Activated B cell treated with CpG ODN at 0.5 μM for 24 hours (primary cell): Measurements from ENCODE around the gene DYRK1A. TPM values are rescaled to one million over a fixed set of nuclear protein-coding genes. Genes with fewer than 3 reads are reported as not detected.

Experiments
- ATAC-seq: fragments of 200-7000 bp; cut with Tn5 transposase; one replicate; pipeline ENCODE4 v1.10.0; 2021; ENCODE audit warnings: low read depth, mild to moderate bottlenecking, moderate library complexity
- CTCF ChIA-PET: fragments of 350-600 bp; sonication (Branson Sonifier 250); formaldehyde crosslinking; loops from one replicate; lab custom pipeline; 2021; ENCODE audit warnings: antibody characterized with exemption; lab: Charles Lee
- POLR2A ChIA-PET: fragments of 350-600 bp; sonication (Branson Sonifier 250); formaldehyde crosslinking; loops from one replicate; lab custom pipeline; 2021; ENCODE audit warnings: antibody characterized with exemption; lab: Charles Lee
- DNase-seq: peaks from one replicate; pipeline ENCODE4 v3.0.0; 2022
- H3K27ac Mint-ChIP-seq: one replicate; pipeline ENCODE4 v1.8.0; 2020; ENCODE audit warnings: mixed read lengths
- H3K27me3 Mint-ChIP-seq: one replicate; pipeline ENCODE4 v1.8.0; 2021; ENCODE audit warnings: mixed read lengths
- H3K36me3 Mint-ChIP-seq: one replicate; pipeline ENCODE4 v1.8.0; 2021; ENCODE audit warnings: low read depth, mixed read lengths
- H3K4me1 Mint-ChIP-seq: one replicate; pipeline ENCODE4 v1.8.0; 2021; ENCODE audit warnings: mixed read lengths
- H3K4me3 Mint-ChIP-seq: one replicate; pipeline ENCODE4 v1.8.0; 2020; ENCODE audit warnings: mild to moderate bottlenecking, mixed read lengths
- H3K9me3 Mint-ChIP-seq: one replicate; pipeline ENCODE4 v1.8.0; 2020; ENCODE audit warnings: mixed read lengths
- CTCF ChIP-seq: fragments of 200-600 bp; IDR thresholded peaks from one replicate; pipeline ENCODE4 v1.8.0; 2022; ENCODE audit warnings: antibody characterized with exemption, mild to moderate bottlenecking
- intact Hi-C: fragments of 100-400 bp; cut with micrococcal nuclease; formaldehyde crosslinking; loops from one replicate; pipeline ENCODE4 v1.15.1; 2024
- total RNA-seq: library from RNA; stranded (reverse); gene quantifications from 2 replicates; pipeline ENCODE4 v1.2.3, GENCODE V29; 2022

The DYRK1A gene
- total RNA-seq, 1 donor from 2014 or later = 99.9 TPM

- ChIA-PET CTCF (no interaction called here), POLR2A (no interaction called here)
- no peak overlapping the region for H3K4me3 Mint-ChIP-seq
- H3K27me3 Mint-ChIP-seq = no peaks in the 10 kb centered on the region
- peaks cover 39% of the 10 kb centered on the region for H3K4me1 Mint-ChIP-seq
- no peaks in the 10 kb centered on the region for H3K9me3 Mint-ChIP-seq
- intact Hi-C loops = loop anchor here (5.0 kb wide), 1 partner anchor 169 kb away; the partner anchor contains the start of gene VPS26C
- ATAC-seq (no peak), DNase-seq (no peak)
- H3K27ac Mint-ChIP-seq = no peak overlapping the region
- no peak for TF ChIP-seq CTCF
- H3K36me3 Mint-ChIP-seq = peaks cover 20% of the 10 kb centered on the region
Observed at GRCh38 chr21:37436174-37436573, 69.6 kb downstream of the DYRK1A start.

GRCh38 chr21:37437376-37438080 lies 71.0 kb downstream of the DYRK1A start:
- peaks cover 42% of the 10 kb centered on the region for H3K4me1 Mint-ChIP-seq
- TF ChIP-seq CTCF = no peak
- ChIA-PET POLR2A (no interaction called here), CTCF (no interaction called here)
- DNase-seq (no peak), ATAC-seq (no peak)
- H3K9me3 Mint-ChIP-seq = no peaks in the 10 kb centered on the region
- intact Hi-C loops = loop anchor here (5.0 kb wide), 1 partner anchor 170 kb away; the partner anchor contains the start of gene VPS26C
- H3K27me3 Mint-ChIP-seq = no peaks in the 10 kb centered on the region
- no peak overlapping the region for H3K4me3 Mint-ChIP-seq
- H3K27ac Mint-ChIP-seq = no peak overlapping the region
- peaks cover 22% of the 10 kb centered on the region for H3K36me3 Mint-ChIP-seq

GRCh38 chr21:37443683-37444082 lies 77.1 kb downstream of the DYRK1A start:
- peaks cover 75% of the 10 kb centered on the region for H3K4me1 Mint-ChIP-seq
- H3K4me3 Mint-ChIP-seq = no peak overlapping the region
- ChIA-PET POLR2A (no interaction called here), CTCF (no interaction called here)
- H3K27me3 Mint-ChIP-seq = no peaks in the 10 kb centered on the region
- TF ChIP-seq CTCF = no peak
- H3K9me3 Mint-ChIP-seq = no peaks in the 10 kb centered on the region
- no peak overlapping the region for H3K27ac Mint-ChIP-seq
- ATAC-seq (no peak), DNase-seq (no peak)
- intact Hi-C loops = no loop called here
- H3K36me3 Mint-ChIP-seq = peaks cover 31% of the 10 kb centered on the region

- TF ChIP-seq CTCF = no peak
- H3K27me3 Mint-ChIP-seq = no peaks in the 10 kb centered on the region
- intact Hi-C loops = loop anchor here (5.0 kb wide), 1 partner anchor 33 kb away; no protein-coding TSS in a partner anchor
- peaks cover 38% of the 10 kb centered on the region for H3K36me3 Mint-ChIP-seq
- H3K4me1 Mint-ChIP-seq = peaks cover 78% of the 10 kb centered on the region
- no peak overlapping the region for H3K4me3 Mint-ChIP-seq
- no peak for DNase-seq
- H3K27ac Mint-ChIP-seq = no peak overlapping the region
- CTCF ChIA-PET = no interaction called here
- POLR2A ChIA-PET = no interaction called here
- no peak for ATAC-seq
- H3K9me3 Mint-ChIP-seq = no peaks in the 10 kb centered on the region
Observed at GRCh38 chr21:37445228-37445627, 78.7 kb downstream of the DYRK1A start.

- ChIA-PET POLR2A (interaction anchor here (0.7 kb wide), 1 partner anchor 25 kb away, joined by 3 read pairs; no protein-coding TSS in a partner anchor), CTCF (no interaction called here)
- Mint-ChIP-seq H3K27ac (no peak overlapping the region), H3K4me1 (peaks cover 73% of the 10 kb centered on the region), H3K4me3 (no peak overlapping the region), H3K9me3 (no peaks in the 10 kb centered on the region), H3K36me3 (peaks cover 40% of the 10 kb centered on the region), H3K27me3 (no peaks in the 10 kb centered on the region)
- ATAC-seq (no peak), DNase-seq (no peak)
- no peak for TF ChIP-seq CTCF
- intact Hi-C loops = loop anchor here (5.0 kb wide), 1 partner anchor 34 kb away; no protein-coding TSS in a partner anchor
Observed at GRCh38 chr21:37446552-37446951, 80.0 kb downstream of the DYRK1A start.
